K562 (cell line): ENCODE data around the gene EIF5. TPM values are rescaled to one million over a fixed set of nuclear protein-coding genes. Genes with fewer than 3 reads are reported as not detected.

Source experiments
- ATF2 ChIP-seq: sonication (generic); formaldehyde crosslinking; IDR thresholded peaks from 2 replicates; pipeline ENCODE4 v1.8.1; 2022; ENCODE audit warnings: missing genetic modification reagents
- BACH1 ChIP-seq: fragments of 200-800 bp; sonication (Bioruptor generic); IDR thresholded peaks from 2 replicates; pipeline ENCODE4 v1.6.1; 2016; ENCODE audit warnings: missing genetic modification characterization, missing compliant biosample characterization
- CBFA2T3 ChIP-seq: fragments of 450-650 bp; IDR thresholded peaks from 2 replicates; pipeline ENCODE4 v1.6.1; 2017
- GABPB1 ChIP-seq: sonication (generic); formaldehyde crosslinking; IDR thresholded peaks from 2 replicates; pipeline ENCODE4 v1.8.0; 2022; ENCODE audit warnings: mild to moderate bottlenecking, missing genetic modification reagents
- GTF2A2 ChIP-seq: IDR thresholded peaks from 2 replicates; pipeline ENCODE4 v1.6.1; 2016; ENCODE audit warnings: mild to moderate bottlenecking, missing genetic modification characterization, missing compliant biosample characterization
- LEF1 ChIP-seq: fragments of 450-650 bp; IDR thresholded peaks from 2 replicates; pipeline ENCODE4 v1.6.1; 2016; ENCODE audit warnings: mild to moderate bottlenecking
- MEIS2 ChIP-seq: fragments of 450-650 bp; IDR thresholded peaks from 2 replicates; pipeline ENCODE4 v1.6.1; 2014; ENCODE audit warnings: mild to moderate bottlenecking; ENCODE audit not compliant: partially characterized antibody
- NRF1 ChIP-seq, 2 experiments: fragments of 450-650 bp; IDR thresholded peaks in 1 of 2; conservative IDR thresholded peaks in 1 of 2; 2 replicates each; pipeline ENCODE4 v1.6.1; 2014; ENCODE audit warnings: mild to moderate bottlenecking in 2 of 2
- PHB2 ChIP-seq: fragments of 450-650 bp; IDR thresholded peaks from 2 replicates; pipeline ENCODE4 v1.6.1; 2017; ENCODE audit warnings: low read depth
- SFPQ ChIP-seq: fragments of 200-400 bp; formaldehyde crosslinking; IDR thresholded peaks from 2 replicates; pipeline ENCODE4 v1.6.1; 2017; ENCODE audit warnings: mild to moderate bottlenecking, low read depth, low read length, moderate library complexity
- TFAP4 ChIP-seq: sonication (generic); formaldehyde crosslinking; IDR thresholded peaks from 2 replicates; pipeline ENCODE4 v1.8.0; 2022; ENCODE audit warnings: missing genetic modification reagents, mild to moderate bottlenecking, moderate library complexity, borderline replicate concordance
- UBTF ChIP-seq, 2 experiments: IDR thresholded peaks; 2 replicates each; pipeline ENCODE4 v1.6.1; 2012; ENCODE audit warnings: improper control_type of control experiment in 2 of 2, low read depth in 2 of 2, low read length in 2 of 2, borderline replicate concordance in 1 of 2
- ZKSCAN1 ChIP-seq: fragments of 150-350 bp; IDR thresholded peaks from 2 replicates; pipeline ENCODE4 v1.6.1; 2016; ENCODE audit warnings: low read depth, low read length
- ZNF347 ChIP-seq: fragments of 450-650 bp; formaldehyde crosslinking; IDR thresholded peaks from 2 replicates; pipeline ENCODE4 v1.4.0; 2020; ENCODE audit warnings: low read depth, mild to moderate bottlenecking, moderate library complexity
- ZNF431 ChIP-seq: sonication (generic); formaldehyde crosslinking; IDR thresholded peaks from 2 replicates; pipeline ENCODE4 v1.8.0; 2022; ENCODE audit warnings: mild to moderate bottlenecking, missing genetic modification reagents
- ZNF518B ChIP-seq: fragments of 250-450 bp; sonication (Bioruptor Pico); IDR thresholded peaks from 2 replicates; pipeline ENCODE4 v1.5.0; 2021; ENCODE audit warnings: mild to moderate bottlenecking, moderate library complexity
- ZNF707 ChIP-seq: fragments of 250-450 bp; sonication (Bioruptor Pico); conservative IDR thresholded peaks from 2 replicates; pipeline ENCODE4 v1.8.0; 2022; ENCODE audit warnings: inconsistent platforms, mild to moderate bottlenecking, moderate library complexity
- polyA plus RNA-seq, 8 experiments: library from polyadenylated mRNA; depleted of rRNA in 4 of 8; stranded (reverse) in 5 of 8; unstranded in 3 of 8; fragments of >200 nt; fragmentation: Nextera tagmentation in 2 of 8; fragmentation: Illumina TruSeq in 1 of 8; extraction: Ambion mirVana in 2 of 8; extraction: Trizol in 1 of 8; gene quantifications; 2 replicates each; pipeline versions ENCODE4 v1.2.1 to v1.2.3, GENCODE V29; 2011 to 2014; ENCODE audit warnings: inconsistent platforms in 1 of 8, missing spikeins in 1 of 8
- total RNA-seq, 7 experiments: library from RNA; depleted of rRNA in 6 of 7; stranded (reverse); fragments of >200 nt in 6 of 7; fragmentation: Illumina TruSeq in 2 of 7; extraction: Trizol in 2 of 7; gene quantifications; 2 replicates each; pipeline versions ENCODE4 v1.2.1 to v1.2.3, GENCODE V29; 2011 to 2021; ENCODE audit warnings: low replicate concordance in 1 of 7

Gene EIF5
- total and polyA plus RNA-seq, 9 of the 15 experiments (the other 6 are each of a cell fraction or from before 2014, with no cell fraction given), result 92.7 to 442 (median 190) TPM

GRCh38 chr14:103378038-103378854, 44.2 kb downstream of the EIF5 start (continued):
- no peak for TF ChIP-seq SFPQ
- no peak for TF ChIP-seq ATF2 (CRISPR knock-in tag)
- TF ChIP-seq GTF2A2 (tag), result no peak
- TF ChIP-seq BACH1, result no peak
- TF ChIP-seq CBFA2T3, result peak; percentile 99
- TF ChIP-seq ZNF431 (CRISPR knock-in tag), result no peak
- no peak for TF ChIP-seq ZNF707
- TF ChIP-seq UBTF (IDR thresholded peaks at IDR 0.05; ENCODE audit: borderline replicate concordance in 1 of 2, low read depth in 2 of 2, low read length in 2 of 2), result peak in 1 of 2 experiments; percentile 74; a peak in 2 of 4 replicates
- peak; percentile 18; the same call in 1 of the 2 replicates for TF ChIP-seq TFAP4 (CRISPR knock-in tag)
- no peak for TF ChIP-seq ZNF347 (CRISPR knock-in tag)
- TF ChIP-seq NRF1 (conservative IDR thresholded peaks at IDR 0.05 in 1 of 2, IDR thresholded peaks at IDR 0.05 in 1 of 2), result peak in 1 of 2 experiments; percentile 31; a peak in 2 of 4 replicates
- TF ChIP-seq ZKSCAN1, result peak; percentile 63; the same call in 1 of the 2 replicates
- TF ChIP-seq PHB2, result peak; percentile 70; the same call in 1 of the 2 replicates
- no peak for TF ChIP-seq GABPB1 (CRISPR knock-in tag)
- no peak for TF ChIP-seq ZNF518B
- peak; percentile 83 for TF ChIP-seq LEF1
- TF ChIP-seq MEIS2, result no peak
